Spleen (tissue), 11 donors: Measurements from ENCODE around the gene OCEL1. TPM values are rescaled to one million over a fixed set of nuclear protein-coding genes. Genes with fewer than 3 reads are reported as not detected.
A peak's percentile ranks its signal among the peaks of the same experiment; 100 is the strongest.
"Not testable (repeated sequence)": the region's sequence is repeated elsewhere in the genome, so short reads cannot be mapped to it uniquely, and the experiment has no call there.

ENCODE experiments used
- DNase-seq: peaks from one replicate; pipeline ENCODE4 v3.0.0-alpha.2; 2020
- H3K27ac ChIP-seq, 8 donors: fragments of 200-600 bp; sonication (generic) in 7 of 8; 1 replicate in 4 of 8; 2 replicates in 4 of 8; pipeline versions ENCODE4 v1.5.0 to v1.8.0; 2016 to 2021; ENCODE audit warnings: inconsistent platforms in 4 of 8, mild to moderate bottlenecking in 4 of 8, moderate library complexity in 1 of 8
- H3K27me3 ChIP-seq, 7 donors: fragments of 200-600 bp; sonication (generic) in 6 of 7; replicated peaks in 1 of 7; 1 replicate in 4 of 7; 2 replicates in 3 of 7; pipeline versions ENCODE4 v1.5.0 to v1.8.0; 2016 to 2021; ENCODE audit warnings: inconsistent platforms in 3 of 7, mild to moderate bottlenecking in 1 of 7
- H3K36me3 ChIP-seq, 6 donors: fragments of 200-600 bp; sonication (generic) in 5 of 6; 1 replicate in 4 of 6; 2 replicates in 2 of 6; pipeline versions ENCODE4 v1.5.0 to v1.8.0; 2016 to 2021; ENCODE audit warnings: inconsistent platforms in 2 of 6
- H3K4me1 ChIP-seq, 6 donors: fragments of 200-600 bp; sonication (generic) in 5 of 6; 1 replicate in 3 of 6; 2 replicates in 3 of 6; pipeline versions ENCODE4 v1.5.0 to v1.8.0; 2016 to 2021; ENCODE audit warnings: inconsistent platforms in 3 of 6
- H3K4me3 ChIP-seq, 8 donors: fragments of 200-600 bp; sonication (generic) in 7 of 8; 1 replicate in 4 of 8; 2 replicates in 4 of 8; pipeline versions ENCODE4 v1.5.0 to v1.8.0; 2016 to 2021; ENCODE audit warnings: inconsistent platforms in 4 of 8, mild to moderate bottlenecking in 4 of 8, moderate library complexity in 2 of 8
- H3K9me3 ChIP-seq, 8 donors: fragments of 200-600 bp; sonication (generic) in 7 of 8; 1 replicate in 4 of 8; 2 replicates in 4 of 8; pipeline versions ENCODE4 v1.5.0 to v1.8.0; 2016 to 2021; ENCODE audit warnings: inconsistent platforms in 4 of 8
- CTCF ChIP-seq, 11 experiments: fragments of 200-600 bp in 7 of 11; fragments of 450-650 bp in 4 of 11; sonication (generic) in 4 of 11; IDR thresholded peaks in 8 of 11; conservative IDR thresholded peaks in 3 of 11; 1 replicate in 7 of 11; 2 replicates in 4 of 11; pipeline versions ENCODE4 v1.4.0 to v1.8.0; 2016 to 2021; ENCODE audit warnings: antibody characterized with exemption in 11 of 11, inconsistent platforms in 4 of 11, mild to moderate bottlenecking in 1 of 11
- POLR2A ChIP-seq, 3 donors: fragments of 450-650 bp; IDR thresholded peaks; one replicate each; pipeline ENCODE4 v1.5.1; 2017; ENCODE audit warnings: antibody characterized with exemption in 3 of 3, mild to moderate bottlenecking in 1 of 3
- POLR2AphosphoS5 ChIP-seq, 3 donors: sonication (generic); formaldehyde crosslinking; IDR thresholded peaks; one replicate each; pipeline ENCODE4 v1.5.1; 2017; ENCODE audit warnings: antibody characterized with exemption in 3 of 3
- WGBS, 5 donors: extraction: QIAGEN DNeasy Blood & Tissue Kit in 3 of 5; methylation state at CpG; one replicate each; pipeline versions ENCODE4 v1.1.5 to v1.1.7; 2013 to 2018; 5-methylcytosine and 5-hydroxymethylcytosine counted together
- intact Hi-C: fragments of 100-400 bp; cut with DNase I; formaldehyde crosslinking; loops from one replicate; pipeline ENCODE4 v1.15.0; 2023; ENCODE audit warnings: low total_unique reads
- polyA plus RNA-seq, 3 donors: library from polyadenylated mRNA; stranded (reverse); fragments of 200-250 nt; gene quantifications; one replicate each; pipeline ENCODE4 v1.2.1, GENCODE V29; 2013
- total RNA-seq, 7 donors: library from RNA; depleted of rRNA in 3 of 7; stranded (reverse); fragments of >200 nt in 3 of 7; fragmentation: NEBNext Ultra II Directional in 4 of 7; extraction: Animal tissue kit (Norgen Biotek cat#: 25700) in 4 of 7; gene quantifications; one replicate each; pipeline versions ENCODE4 v1.1.0 to v1.2.1, GENCODE V29; 2016 to 2021
- donor health status: healthy with polysubstance abuse.
- donor health status: DM: no; HTN: no; CAD: no; lungs with moderate emphysema.
- donor health status: DM: no; HTN: no; CAD: no.
- donor health status: Bipolar disorder and iron deficiency.
- donor health status: healthy.
- donor health status: DM: no; HTN: no; CAD: no.
- donor health status: DM: yes; HTN: yes; CAD: no.

The OCEL1 gene
- total and polyA plus RNA-seq, 10 donors = 7.7 to 31.8 (median 24.8) TPM

GRCh38 chr19:17183271-17183761, 42.7 kb upstream of the OCEL1 start:
- peak overlapping the region in 5 of 8 donors; percentile 16 to 52 (median 20) for H3K4me3 ChIP-seq
- intact Hi-C loops = no loop called here
- H3K27me3 ChIP-seq = no peaks in the 10 kb centered on the region
- 26 to 48% (median 38%) methylated on average over 14 of the region's 14 CpGs for WGBS, 5 donors
- no peak for TF ChIP-seq CTCF (IDR thresholded peaks at IDR 0.05 in 8 of 11, conservative IDR thresholded peaks at IDR 0.05 in 3 of 11)
- peak in 1 of 3 donors; percentile 60 for TF ChIP-seq POLR2AphosphoS5 (IDR thresholded peaks at IDR 0.05)
- no peak for TF ChIP-seq POLR2A (IDR thresholded peaks at IDR 0.05)
- H3K9me3 ChIP-seq = no peaks in the 10 kb centered on the region
- H3K27ac ChIP-seq = peak overlapping the region; percentile 71 to 86 (median 81)
- H3K4me1 ChIP-seq = peaks cover 0 to 42% (median 27%) of the 10 kb centered on the region in 6 donors
- peak; percentile 85 for DNase-seq
- H3K36me3 ChIP-seq = peaks cover 0 to 100% (median 76%) of the 10 kb centered on the region in 6 donors

- Histone ChIP-seq H3K4me3 (peak overlapping the region in 5 of 8 donors; percentile 16 to 52 (median 20)), H3K36me3 (peaks cover 0 to 100% (median 77%) of the 10 kb centered on the region in 6 donors), H3K27me3 (no peaks in the 10 kb centered on the region), H3K4me1 (peaks cover 0 to 42% (median 27%) of the 10 kb centered on the region in 6 donors), H3K9me3 (no peaks in the 10 kb centered on the region), H3K27ac (peak overlapping the region; percentile 71 to 86 (median 81))
- TF ChIP-seq POLR2AphosphoS5 (IDR thresholded peaks at IDR 0.05) = no peak
- TF ChIP-seq CTCF (IDR thresholded peaks at IDR 0.05 in 8 of 11, conservative IDR thresholded peaks at IDR 0.05 in 3 of 11) = no peak
- no peak for TF ChIP-seq POLR2A (IDR thresholded peaks at IDR 0.05)
- DNase-seq = no peak
- intact Hi-C loops = no loop called here
- 15 to 32% (median 30%) methylated on average over 9 to 11 of the region's 11 CpGs for WGBS, 5 donors
Measured at GRCh38 chr19:17183858-17184321, 42.1 kb upstream of the OCEL1 start.

GRCh38 chr19:17184371-17184841, 41.6 kb upstream of the OCEL1 start:
- Histone ChIP-seq H3K9me3 (no peaks in the 10 kb centered on the region), H3K36me3 (peaks cover 0 to 100% (median 79%) of the 10 kb centered on the region in 6 donors), H3K4me3 (peak overlapping the region in 5 of 8 donors; percentile 16 to 52 (median 20)), H3K4me1 (peaks cover 0 to 42% (median 27%) of the 10 kb centered on the region in 6 donors), H3K27me3 (no peaks in the 10 kb centered on the region), H3K27ac (peak overlapping the region; percentile 71 to 86 (median 81))
- WGBS, 5 donors = 42 to 73% (median 54%) methylated on average over 11 to 12 of the region's 12 CpGs
- intact Hi-C loops = no loop called here
- peak; percentile 89 for DNase-seq
- TF ChIP-seq POLR2AphosphoS5 (IDR thresholded peaks at IDR 0.05) (peak; percentile 38 to 69 (median 50)), CTCF (IDR thresholded peaks at IDR 0.05 in 8 of 11, conservative IDR thresholded peaks at IDR 0.05 in 3 of 11) (no peak), POLR2A (IDR thresholded peaks at IDR 0.05) (no peak)

GRCh38 chr19:17185590-17185989, 40.4 kb upstream of the OCEL1 start:
- Histone ChIP-seq H3K27ac (peak overlapping the region in 1 of 8 donors; percentile 6), H3K4me1 (peaks cover 0 to 42% (median 27%) of the 10 kb centered on the region in 6 donors), H3K9me3 (no peaks in the 10 kb centered on the region), H3K36me3 (peaks cover 0 to 100% (median 83%) of the 10 kb centered on the region in 6 donors), H3K27me3 (no peaks in the 10 kb centered on the region), H3K4me3 (no peak overlapping the region)
- intact Hi-C loops = no loop called here
- TF ChIP-seq CTCF (IDR thresholded peaks at IDR 0.05 in 8 of 11, conservative IDR thresholded peaks at IDR 0.05 in 3 of 11) (no peak), POLR2AphosphoS5 (IDR thresholded peaks at IDR 0.05) (no peak), POLR2A (IDR thresholded peaks at IDR 0.05) (no peak)
- DNase-seq = no peak
- WGBS, 5 donors = 84 to 93% (median 91%) methylated on average over 4 to 8 of the region's 8 CpGs

- H3K4me3 ChIP-seq, H3K4me1 ChIP-seq, H3K27me3 ChIP-seq, H3K9me3 ChIP-seq, DNase-seq, H3K27ac ChIP-seq, intact Hi-C loops: not testable (repeated sequence)
- peaks cover 15 to 100% (median 94%) of the 10 kb centered on the region in 6 donors for H3K36me3 ChIP-seq
- WGBS, 5 donors = 66 to 88% (median 79%) methylated on average over 6 of the region's 6 CpGs
Measured at GRCh38 chr19:17191736-17192135, 34.3 kb upstream of the OCEL1 start.
